ENCODE results near the gene OPCML.

Gene OPCML

DNA sequence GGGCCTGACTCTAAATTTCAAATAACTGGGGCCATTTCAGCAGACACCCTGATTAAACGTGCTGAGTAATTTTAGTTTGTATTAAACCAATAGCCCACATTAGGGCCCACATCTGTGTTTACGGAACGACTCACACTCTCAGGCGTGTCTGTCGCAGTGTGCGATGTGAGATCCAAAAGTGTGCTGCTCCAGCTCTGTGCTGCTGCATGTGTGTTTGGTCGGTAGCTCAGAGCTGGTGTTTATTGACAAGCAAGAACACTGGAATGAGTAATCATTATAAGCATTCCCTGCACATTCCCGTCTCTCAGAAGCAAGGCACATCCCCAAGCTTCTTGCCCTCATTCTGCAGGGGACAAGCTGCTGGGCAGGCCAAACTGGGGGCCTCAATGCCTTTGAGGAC lies 7.8 kb downstream of the OPCML start:
- TF ChIP-seq TOX (CRISPR knock-in tag; IDR thresholded peaks at IDR 0.05; ENCODE audit: borderline replicate concordance) (no peak), ZC3H10 (CRISPR knock-in tag; IDR thresholded peaks at IDR 0.05) (no peak), CSDC2 (CRISPR knock-in tag; IDR thresholded peaks at IDR 0.05) (no peak)
- TF ChIP-seq, protein P1, sequence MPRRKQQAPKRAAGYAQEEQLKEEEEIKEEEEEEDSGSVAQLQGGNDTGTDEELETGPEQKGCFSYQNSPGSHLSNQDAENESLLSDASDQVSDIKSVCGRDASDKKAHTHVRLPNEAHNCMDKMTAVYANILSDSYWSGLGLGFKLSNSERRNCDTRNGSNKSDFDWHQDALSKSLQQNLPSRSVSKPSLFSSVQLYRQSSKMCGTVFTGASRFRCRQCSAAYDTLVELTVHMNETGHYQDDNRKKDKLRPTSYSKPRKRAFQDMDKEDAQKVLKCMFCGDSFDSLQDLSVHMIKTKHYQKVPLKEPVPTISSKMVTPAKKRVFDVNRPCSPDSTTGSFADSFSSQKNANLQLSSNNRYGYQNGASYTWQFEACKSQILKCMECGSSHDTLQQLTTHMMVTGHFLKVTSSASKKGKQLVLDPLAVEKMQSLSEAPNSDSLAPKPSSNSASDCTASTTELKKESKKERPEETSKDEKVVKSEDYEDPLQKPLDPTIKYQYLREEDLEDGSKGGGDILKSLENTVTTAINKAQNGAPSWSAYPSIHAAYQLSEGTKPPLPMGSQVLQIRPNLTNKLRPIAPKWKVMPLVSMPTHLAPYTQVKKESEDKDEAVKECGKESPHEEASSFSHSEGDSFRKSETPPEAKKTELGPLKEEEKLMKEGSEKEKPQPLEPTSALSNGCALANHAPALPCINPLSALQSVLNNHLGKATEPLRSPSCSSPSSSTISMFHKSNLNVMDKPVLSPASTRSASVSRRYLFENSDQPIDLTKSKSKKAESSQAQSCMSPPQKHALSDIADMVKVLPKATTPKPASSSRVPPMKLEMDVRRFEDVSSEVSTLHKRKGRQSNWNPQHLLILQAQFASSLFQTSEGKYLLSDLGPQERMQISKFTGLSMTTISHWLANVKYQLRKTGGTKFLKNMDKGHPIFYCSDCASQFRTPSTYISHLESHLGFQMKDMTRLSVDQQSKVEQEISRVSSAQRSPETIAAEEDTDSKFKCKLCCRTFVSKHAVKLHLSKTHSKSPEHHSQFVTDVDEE (CRISPR knock-in tag; IDR thresholded peaks at IDR 0.05), result no peak
- TF ChIP-seq, protein P2, sequence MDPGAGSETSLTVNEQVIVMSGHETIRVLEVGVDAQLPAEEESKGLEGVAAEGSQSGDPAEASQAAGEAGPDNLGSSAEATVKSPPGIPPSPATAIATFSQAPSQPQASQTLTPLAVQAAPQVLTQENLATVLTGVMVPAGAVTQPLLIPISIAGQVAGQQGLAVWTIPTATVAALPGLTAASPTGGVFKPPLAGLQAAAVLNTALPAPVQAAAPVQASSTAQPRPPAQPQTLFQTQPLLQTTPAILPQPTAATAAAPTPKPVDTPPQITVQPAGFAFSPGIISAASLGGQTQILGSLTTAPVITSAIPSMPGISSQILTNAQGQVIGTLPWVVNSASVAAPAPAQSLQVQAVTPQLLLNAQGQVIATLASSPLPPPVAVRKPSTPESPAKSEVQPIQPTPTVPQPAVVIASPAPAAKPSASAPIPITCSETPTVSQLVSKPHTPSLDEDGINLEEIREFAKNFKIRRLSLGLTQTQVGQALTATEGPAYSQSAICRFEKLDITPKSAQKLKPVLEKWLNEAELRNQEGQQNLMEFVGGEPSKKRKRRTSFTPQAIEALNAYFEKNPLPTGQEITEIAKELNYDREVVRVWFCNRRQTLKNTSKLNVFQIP (CRISPR knock-in tag; IDR thresholded peaks at IDR 0.05; ENCODE audit: borderline replicate concordance, low read depth), result no peak
- no peak for ATAC-seq

DNA sequence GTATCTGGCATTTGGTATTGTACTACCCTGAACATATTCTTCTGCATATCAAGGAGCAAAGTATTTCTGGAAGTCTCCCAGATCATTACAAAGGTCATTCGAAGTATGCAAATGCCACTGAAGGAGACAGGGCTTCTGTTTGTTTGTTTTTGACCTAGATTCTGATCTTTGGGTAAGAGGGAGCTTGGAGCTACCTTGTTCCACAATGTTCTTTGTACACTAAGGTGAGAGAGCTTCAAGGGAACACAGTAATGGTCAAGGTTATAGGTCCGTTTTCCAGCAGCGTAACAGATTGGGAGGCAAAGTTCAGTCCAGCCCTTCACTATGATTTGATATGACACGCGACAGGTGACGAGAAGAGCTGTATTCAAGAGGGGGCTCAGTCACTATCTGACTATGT lies 10.0 kb downstream of the OPCML start:
- no peak for ATAC-seq

DNA sequence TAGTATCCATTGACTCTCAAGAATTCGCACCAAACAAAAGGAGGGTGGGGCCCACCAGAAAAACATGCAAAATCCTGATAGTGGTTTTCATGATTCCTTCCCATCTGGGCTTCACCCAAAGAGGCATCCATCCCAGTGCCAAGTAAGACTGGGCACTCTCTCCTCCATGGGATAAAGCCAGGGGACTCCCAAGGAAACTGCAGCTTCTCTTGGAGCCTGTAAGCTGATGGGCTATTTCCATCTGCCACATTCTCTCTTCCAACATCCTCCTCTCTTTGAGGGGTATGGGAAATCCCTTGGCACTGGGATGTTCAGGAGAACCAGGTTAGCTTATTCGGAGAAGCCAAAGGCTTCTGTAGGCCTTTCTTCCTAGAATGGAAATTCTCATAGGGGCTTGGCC lies 10.8 kb downstream of the OPCML start:
- TF ChIP-seq CSDC2 (CRISPR knock-in tag; IDR thresholded peaks at IDR 0.05) (no peak), ZNF70 (CRISPR knock-in tag; IDR thresholded peaks at IDR 0.05) (no peak), GLIS3 (CRISPR knock-in tag; IDR thresholded peaks at IDR 0.05) (no peak), ARNTL (CRISPR knock-in tag; IDR thresholded peaks at IDR 0.05; ENCODE audit: borderline replicate concordance, low read depth) (no peak), RARB (CRISPR knock-in tag; IDR thresholded peaks at IDR 0.05) (no peak), ZNF565 (CRISPR knock-in tag; conservative IDR thresholded peaks at IDR 0.05; ENCODE audit: low read depth) (no peak), PPARA (CRISPR knock-in tag; IDR thresholded peaks at IDR 0.05; ENCODE audit: borderline replicate concordance) (no peak), TOX (CRISPR knock-in tag; IDR thresholded peaks at IDR 0.05; ENCODE audit: borderline replicate concordance) (no peak), ZFP3 (CRISPR knock-in tag; IDR thresholded peaks at IDR 0.05) (no peak), OSR1 (CRISPR knock-in tag; IDR thresholded peaks at IDR 0.05) (no peak), ZC3H10 (CRISPR knock-in tag; IDR thresholded peaks at IDR 0.05) (no peak)
- TF ChIP-seq, protein P3, sequence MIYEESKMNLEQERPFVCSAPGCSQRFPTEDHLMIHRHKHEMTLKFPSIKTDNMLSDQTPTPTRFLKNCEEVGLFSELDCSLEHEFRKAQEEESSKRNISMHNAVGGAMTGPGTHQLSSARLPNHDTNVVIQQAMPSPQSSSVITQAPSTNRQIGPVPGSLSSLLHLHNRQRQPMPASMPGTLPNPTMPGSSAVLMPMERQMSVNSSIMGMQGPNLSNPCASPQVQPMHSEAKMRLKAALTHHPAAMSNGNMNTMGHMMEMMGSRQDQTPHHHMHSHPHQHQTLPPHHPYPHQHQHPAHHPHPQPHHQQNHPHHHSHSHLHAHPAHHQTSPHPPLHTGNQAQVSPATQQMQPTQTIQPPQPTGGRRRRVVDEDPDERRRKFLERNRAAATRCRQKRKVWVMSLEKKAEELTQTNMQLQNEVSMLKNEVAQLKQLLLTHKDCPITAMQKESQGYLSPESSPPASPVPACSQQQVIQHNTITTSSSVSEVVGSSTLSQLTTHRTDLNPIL (CRISPR knock-in tag; IDR thresholded peaks at IDR 0.05; ENCODE audit: low read depth), result no peak
- TF ChIP-seq, protein P1 (CRISPR knock-in tag; IDR thresholded peaks at IDR 0.05), result no peak
- TF ChIP-seq, protein P2 (CRISPR knock-in tag; IDR thresholded peaks at IDR 0.05; ENCODE audit: borderline replicate concordance, low read depth), result no peak
- ATAC-seq, result no peak

More for the DNA sequence above, 10.0 kb downstream of the OPCML start:
- TF ChIP-seq RARB (CRISPR knock-in tag; IDR thresholded peaks at IDR 0.05) (no peak), GLIS3 (CRISPR knock-in tag; IDR thresholded peaks at IDR 0.05) (no peak)

DNA sequence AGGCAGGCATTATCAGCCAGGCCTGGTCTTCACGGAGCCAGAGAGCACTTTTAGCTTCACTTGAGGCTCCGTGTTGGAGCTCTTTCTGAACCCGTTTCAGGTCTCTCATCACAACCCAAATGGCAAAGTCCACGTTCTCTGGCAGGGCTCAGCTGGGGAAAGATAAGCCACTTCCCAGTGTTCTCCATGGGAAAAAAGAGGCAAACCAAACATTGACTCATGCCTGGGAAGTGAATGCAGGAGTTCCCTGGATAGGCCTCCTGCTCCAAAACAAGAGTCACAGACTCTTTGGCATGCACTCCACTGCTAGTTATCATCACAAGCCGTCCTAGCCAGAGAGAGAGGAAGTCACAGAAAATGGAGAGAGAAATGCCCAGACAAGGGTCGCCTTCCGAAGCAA lies 11.6 kb downstream of the OPCML start:
- no peak for ATAC-seq
- TF ChIP-seq ZNF8 (CRISPR knock-in tag; IDR thresholded peaks at IDR 0.05) (no peak), SNAI2 (CRISPR knock-in tag; IDR thresholded peaks at IDR 0.05) (no peak), ZNF565 (CRISPR knock-in tag; conservative IDR thresholded peaks at IDR 0.05; ENCODE audit: low read depth) (no peak), ARNTL (CRISPR knock-in tag; IDR thresholded peaks at IDR 0.05; ENCODE audit: borderline replicate concordance, low read depth) (no peak), ZFP3 (CRISPR knock-in tag; IDR thresholded peaks at IDR 0.05) (no peak), TOX (CRISPR knock-in tag; IDR thresholded peaks at IDR 0.05; ENCODE audit: borderline replicate concordance) (no peak), OSR1 (CRISPR knock-in tag; IDR thresholded peaks at IDR 0.05) (no peak), CSDC2 (CRISPR knock-in tag; IDR thresholded peaks at IDR 0.05) (no peak), ZNF70 (CRISPR knock-in tag; IDR thresholded peaks at IDR 0.05) (no peak)
- TF ChIP-seq, protein P2 (CRISPR knock-in tag; IDR thresholded peaks at IDR 0.05; ENCODE audit: borderline replicate concordance, low read depth), result no peak
- TF ChIP-seq, protein P1 (CRISPR knock-in tag; IDR thresholded peaks at IDR 0.05), result no peak

Measured in SK-N-SH treated with all-trans-retinoic acid at 6 μM for 48 hours (cell line).